MM.1S (cell line): Measurements from ENCODE around the gene ERVK3-1.

ENCODE experiments used
- DNase-seq: peaks from one replicate; pipeline ENCODE4 v3.0.0-alpha.2; 2015
- H2AFZ ChIP-seq: fragments of 300-600 bp; sonication (generic); 2 replicates; pipeline ENCODE4 v1.6.0; 2016; ENCODE audit warnings: antibody characterized with exemption, low read length
- H3F3A ChIP-seq: fragments of 300-600 bp; sonication (generic); 2 replicates; pipeline ENCODE4 v1.6.1; 2016; ENCODE audit warnings: mild to moderate bottlenecking, antibody characterized with exemption, low read length, moderate library complexity, mixed read lengths; ENCODE audit not compliant: insufficient read depth
- H3K27ac ChIP-seq: fragments of 300-600 bp; sonication (generic); 2 replicates; pipeline ENCODE4 v1.5.1; 2016; ENCODE audit warnings: mild to moderate bottlenecking, low read length
- H3K27me3 ChIP-seq: fragments of 300-600 bp; sonication (generic); replicated peaks from 2 replicates; pipeline ENCODE4 v1.6.0; 2016; ENCODE audit warnings: low read length; ENCODE audit not compliant: insufficient read depth
- H3K36me3 ChIP-seq: fragments of 300-600 bp; sonication (generic); replicated peaks from 2 replicates; pipeline ENCODE4 v1.6.1; 2016; ENCODE audit warnings: mild to moderate bottlenecking, low read length, mixed read lengths; ENCODE audit not compliant: insufficient read depth
- H3K4me1 ChIP-seq: fragments of 300-600 bp; sonication (generic); 2 replicates; pipeline ENCODE4 v1.6.1; 2016; ENCODE audit warnings: low read length, mixed read lengths
- H3K4me2 ChIP-seq: fragments of 300-600 bp; sonication (generic); 2 replicates; pipeline ENCODE4 v1.6.0; 2016; ENCODE audit warnings: low read depth, low read length
- H3K4me3 ChIP-seq: fragments of 300-600 bp; sonication (generic); 2 replicates; pipeline ENCODE4 v1.5.1; 2016; ENCODE audit warnings: low read length, mixed read lengths
- H3K79me2 ChIP-seq: fragments of 300-600 bp; sonication (generic); 2 replicates; pipeline ENCODE4 v1.6.1; 2016; ENCODE audit warnings: mixed run types, low read length, mixed read lengths
- H3K9ac ChIP-seq: fragments of 300-600 bp; sonication (generic); 2 replicates; pipeline ENCODE4 v1.6.1; 2016; ENCODE audit warnings: low read length, mixed read lengths
- H3K9me2 ChIP-seq: fragments of 300-600 bp; sonication (generic); replicated peaks from 2 replicates; pipeline ENCODE4 v1.6.1; 2016; ENCODE audit warnings: mild to moderate bottlenecking, low read length, mixed read lengths; ENCODE audit not compliant: insufficient read depth
- H3K9me3 ChIP-seq: fragments of 300-600 bp; sonication (generic); replicated peaks from 2 replicates; pipeline ENCODE4 v1.6.1; 2016; ENCODE audit warnings: mild to moderate bottlenecking, low read length, mixed read lengths; ENCODE audit not compliant: insufficient read depth
- H4K20me1 ChIP-seq: fragments of 300-600 bp; sonication (generic); 2 replicates; pipeline ENCODE4 v1.6.1; 2016; ENCODE audit warnings: mild to moderate bottlenecking, low read length, moderate library complexity, mixed read lengths; ENCODE audit not compliant: insufficient read depth
- EZH2 ChIP-seq: fragments of 300-600 bp; sonication (generic); optimal IDR thresholded peaks from 2 replicates; pipeline ENCODE3; 2017; ENCODE audit warnings: low read depth, mild to moderate bottlenecking, antibody characterized with exemption, low read length, mixed read lengths
- EZH2phosphoT487 ChIP-seq: fragments of 300-600 bp; sonication (generic); IDR thresholded peaks from 2 replicates; pipeline ENCODE4 v1.6.1; 2018; ENCODE audit warnings: antibody characterized with exemption, low read length
- TF ChIP-seq, protein P1 (sequence below): fragments of 300-600 bp; sonication (generic); IDR thresholded peaks from 2 replicates; pipeline ENCODE4 v1.5.1; 2016; ENCODE audit warnings: antibody characterized with exemption, low read length, mixed read lengths

The ERVK3-1 gene

DNA sequence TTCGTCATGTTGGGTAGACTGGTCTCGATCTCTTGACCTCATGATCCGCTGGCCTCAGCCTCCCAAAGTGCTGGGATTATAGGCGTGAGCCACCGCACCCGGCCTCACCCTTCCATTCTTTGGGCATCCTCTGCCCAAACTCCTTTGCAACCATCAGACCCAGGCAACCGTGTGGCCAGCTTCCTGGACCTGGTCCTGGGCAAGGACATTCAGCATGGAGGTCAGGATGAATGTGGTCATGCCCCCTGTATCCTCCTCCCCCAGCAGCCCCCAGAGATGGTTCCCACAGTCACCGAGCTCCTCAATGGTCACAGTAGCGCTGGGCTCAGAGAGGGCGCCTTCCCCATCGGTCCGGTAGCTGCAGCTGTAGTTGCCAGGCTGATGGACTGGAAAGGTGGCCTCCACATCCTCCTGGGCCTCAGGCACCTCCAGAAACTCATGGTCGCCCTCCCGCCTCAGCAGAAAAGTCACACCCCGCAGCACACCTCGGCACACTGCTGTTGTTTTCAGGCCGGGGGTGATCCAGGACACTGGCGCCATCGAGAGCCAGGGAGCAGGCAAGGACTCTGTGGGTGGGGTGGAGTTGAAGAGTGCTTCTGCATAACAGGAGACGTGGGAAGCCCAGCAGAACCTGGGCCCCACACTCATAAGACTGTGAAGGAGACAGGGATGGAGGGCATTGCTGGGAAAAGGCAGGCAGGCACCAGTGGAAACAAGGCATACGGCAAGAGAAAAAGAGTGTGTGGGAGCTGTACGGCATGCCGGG is 47.0 kb downstream of the ERVK3-1 start:
- H3K27ac ChIP-seq, result no peak overlapping the region
- H3F3A ChIP-seq, result no peaks in the 10 kb centered on the region
- H3K9me2 ChIP-seq, result no peaks in the 10 kb centered on the region
- H3K9me3 ChIP-seq, result no peaks in the 10 kb centered on the region
- H3K4me2 ChIP-seq, result no peak overlapping the region
- no peak for TF ChIP-seq EZH2
- TF ChIP-seq EZH2phosphoT487, result no peak
- no peaks in the 10 kb centered on the region for H3K79me2 ChIP-seq
- no peaks in the 10 kb centered on the region for H4K20me1 ChIP-seq
- H2AFZ ChIP-seq, result no peak overlapping the region
- no peak overlapping the region for H3K4me3 ChIP-seq
- no peaks in the 10 kb centered on the region for H3K36me3 ChIP-seq
- no peak overlapping the region for H3K9ac ChIP-seq
- no peak for DNase-seq
- H3K4me1 ChIP-seq, result no peaks in the 10 kb centered on the region
- H3K27me3 ChIP-seq, result no peaks in the 10 kb centered on the region

DNA sequence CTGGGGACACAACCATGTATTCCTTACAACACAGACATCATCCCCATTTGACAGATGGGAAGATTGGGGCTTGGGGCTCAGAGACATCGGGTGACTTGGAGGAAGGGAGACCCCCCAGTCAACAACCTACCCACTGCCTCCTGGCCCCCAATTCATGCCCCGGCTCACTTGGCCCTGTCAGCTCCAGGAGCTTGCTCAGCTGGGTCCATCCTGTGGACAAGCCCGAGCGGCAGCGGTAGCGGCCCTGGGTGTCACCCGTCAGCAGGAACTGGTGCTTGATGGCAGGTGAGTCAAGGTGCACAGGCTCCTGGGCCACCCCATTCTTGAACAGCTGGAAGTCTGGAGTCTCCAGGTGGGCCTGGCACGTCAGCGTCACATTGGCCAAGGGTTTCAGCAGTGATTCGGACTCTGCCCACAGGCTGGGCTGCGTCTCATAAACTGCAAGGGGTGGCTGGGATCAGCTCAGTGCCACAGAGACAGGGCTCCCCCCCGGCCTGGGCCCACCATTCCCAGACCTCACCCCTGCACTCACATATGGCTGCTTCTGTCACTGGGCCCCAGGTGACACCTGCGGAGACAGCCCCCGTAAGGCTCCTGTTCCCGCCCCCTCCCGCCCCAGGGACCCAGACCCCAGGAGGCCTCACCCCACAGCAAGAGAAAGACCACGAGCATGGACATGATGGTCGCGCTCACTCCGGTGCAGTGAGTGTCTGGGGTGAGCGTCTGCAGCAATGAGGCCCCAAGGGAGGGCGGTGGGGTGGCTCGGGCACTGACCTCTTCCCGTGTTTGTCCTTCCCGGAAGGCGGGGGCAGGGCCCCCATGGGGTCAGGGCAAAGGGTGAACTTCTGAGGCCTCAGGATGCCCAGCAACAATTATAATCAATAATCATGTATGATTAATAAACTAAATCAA is 47.8 kb downstream of the ERVK3-1 start, which contains the start of gene A1BG:
TSS of gene A1BG (minus strand) at position 733 of the 912 bp plus-strand sequence. CDS start at position 678, 55 bp downstream.
- Histone ChIP-seq H3K4me3 (no peak within 1 kb of the TSS), H3K9ac (no peak within 1 kb of the TSS), H3K27me3 (no peaks in the 10 kb centered on the region), H3K4me1 (no peaks in the 10 kb centered on the region), H4K20me1 (no peaks in the 10 kb centered on the region), H3K9me3 (no peaks in the 10 kb centered on the region), H3F3A (no peaks in the 10 kb centered on the region), H3K4me2 (no peak within 1 kb of the TSS), H3K79me2 (no peaks in the 10 kb centered on the region), H3K9me2 (no peaks in the 10 kb centered on the region), H2AFZ (no peak within 1 kb of the TSS), H3K36me3 (no peaks in the 10 kb centered on the region), H3K27ac (no peak within 1 kb of the TSS)
- DNase-seq, result no peak
- no peak for TF ChIP-seq EZH2
- TF ChIP-seq, protein P1, sequence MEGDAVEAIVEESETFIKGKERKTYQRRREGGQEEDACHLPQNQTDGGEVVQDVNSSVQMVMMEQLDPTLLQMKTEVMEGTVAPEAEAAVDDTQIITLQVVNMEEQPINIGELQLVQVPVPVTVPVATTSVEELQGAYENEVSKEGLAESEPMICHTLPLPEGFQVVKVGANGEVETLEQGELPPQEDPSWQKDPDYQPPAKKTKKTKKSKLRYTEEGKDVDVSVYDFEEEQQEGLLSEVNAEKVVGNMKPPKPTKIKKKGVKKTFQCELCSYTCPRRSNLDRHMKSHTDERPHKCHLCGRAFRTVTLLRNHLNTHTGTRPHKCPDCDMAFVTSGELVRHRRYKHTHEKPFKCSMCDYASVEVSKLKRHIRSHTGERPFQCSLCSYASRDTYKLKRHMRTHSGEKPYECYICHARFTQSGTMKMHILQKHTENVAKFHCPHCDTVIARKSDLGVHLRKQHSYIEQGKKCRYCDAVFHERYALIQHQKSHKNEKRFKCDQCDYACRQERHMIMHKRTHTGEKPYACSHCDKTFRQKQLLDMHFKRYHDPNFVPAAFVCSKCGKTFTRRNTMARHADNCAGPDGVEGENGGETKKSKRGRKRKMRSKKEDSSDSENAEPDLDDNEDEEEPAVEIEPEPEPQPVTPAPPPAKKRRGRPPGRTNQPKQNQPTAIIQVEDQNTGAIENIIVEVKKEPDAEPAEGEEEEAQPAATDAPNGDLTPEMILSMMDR, result no peak
- TF ChIP-seq EZH2phosphoT487, result no peak

DNA sequence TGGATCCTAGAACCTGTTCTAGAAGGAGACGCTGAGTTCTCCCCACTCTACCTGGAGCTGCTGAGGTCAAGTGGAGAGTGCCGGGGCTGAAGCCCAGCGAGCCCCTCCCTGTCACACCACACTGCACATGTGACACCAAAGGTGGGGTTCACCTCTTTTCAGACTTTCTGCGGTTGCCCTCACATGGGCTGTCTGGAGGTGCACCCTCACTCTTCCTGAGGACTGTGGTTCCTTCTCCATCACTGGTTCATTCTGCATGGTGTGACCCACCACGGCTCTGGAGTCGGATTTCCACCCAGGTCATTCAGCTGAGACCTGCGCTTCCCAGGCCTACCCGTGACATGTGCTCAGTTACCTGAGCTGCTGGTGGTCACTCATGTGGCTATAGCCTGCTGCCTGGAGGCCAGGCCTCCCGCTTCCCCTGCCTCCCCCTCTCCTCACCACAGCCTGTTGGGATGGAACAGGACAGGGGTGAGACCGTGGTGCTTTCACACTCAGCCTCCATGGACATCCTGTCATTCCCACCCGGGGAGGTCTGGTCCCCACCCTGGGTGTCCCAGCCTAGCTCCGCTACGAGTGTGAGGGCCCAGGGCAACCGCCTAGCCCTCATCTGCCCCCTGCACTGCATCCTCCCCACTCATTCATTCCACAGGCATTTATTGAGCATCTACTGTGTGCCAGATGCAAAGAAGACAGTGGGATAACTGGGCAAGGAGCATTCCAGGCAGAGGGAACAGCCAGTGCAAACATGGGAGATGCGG is 48.7 kb downstream of the ERVK3-1 start:
- H3K27ac ChIP-seq, result no peak overlapping the region
- H2AFZ ChIP-seq, result no peak overlapping the region
- TF ChIP-seq EZH2 (no peak), EZH2phosphoT487 (no peak)
- TF ChIP-seq, protein P1, result no peak
- no peaks in the 10 kb centered on the region for H3K27me3 ChIP-seq
- no peaks in the 10 kb centered on the region for H3K36me3 ChIP-seq
- H3K9me2 ChIP-seq, result no peaks in the 10 kb centered on the region
- no peaks in the 10 kb centered on the region for H3K9me3 ChIP-seq
- no peaks in the 10 kb centered on the region for H3F3A ChIP-seq
- no peaks in the 10 kb centered on the region for H4K20me1 ChIP-seq
- H3K4me2 ChIP-seq, result no peak overlapping the region
- no peak overlapping the region for H3K4me3 ChIP-seq
- H3K9ac ChIP-seq, result no peak overlapping the region
- DNase-seq, result no peak
- H3K79me2 ChIP-seq, result no peaks in the 10 kb centered on the region
- no peaks in the 10 kb centered on the region for H3K4me1 ChIP-seq
